ENCODE data around the gene C3orf80. TPM values are rescaled to one million over a fixed set of nuclear protein-coding genes. Genes with fewer than 3 reads are reported as not detected.
"Not testable (repeated sequence)": the region's sequence is repeated elsewhere in the genome, so short reads cannot be mapped to it uniquely, and the experiment has no call there.

Gene C3orf80
- not detected in 3 replicates for total RNA-seq

GRCh38 chr3:160225176-160226025 is at the start of gene C3orf80:
C3orf80 (plus strand) TSS chr3:160225422; CDS start chr3:160225636, 214 bp downstream.
- peak within 1 kb of the TSS; percentile 74 for H3K4me3 Mint-ChIP-seq
- no peaks in the 10 kb centered on the region for H3K36me3 Mint-ChIP-seq
- no peak within 1 kb of the TSS for H3K27ac Mint-ChIP-seq
- peak; percentile 32 to 66 for DNase-seq (ENCODE audit: low spot score in 2 of 2, unreplicated experiment in 2 of 2)
- H3K4me1 Mint-ChIP-seq = peaks cover 12% of the 10 kb centered on the region
- H3K27me3 Mint-ChIP-seq (ENCODE audit: low read depth) = peaks cover 80% of the 10 kb centered on the region
- no peak for TF ChIP-seq CTCF (IDR thresholded peaks at IDR 0.05; ENCODE audit: unreplicated experiment)
- no peaks in the 10 kb centered on the region for H3K9me3 Mint-ChIP-seq

- H3K27me3 Mint-ChIP-seq (ENCODE audit: low read depth) = peaks cover 16% of the 10 kb centered on the region
- H3K27ac Mint-ChIP-seq = no peak overlapping the region
- peaks cover 8% of the 10 kb centered on the region for H3K4me1 Mint-ChIP-seq
- no peak for DNase-seq (ENCODE audit: low spot score in 2 of 2, unreplicated experiment in 2 of 2)
- H3K9me3 Mint-ChIP-seq = peaks cover 5% of the 10 kb centered on the region
- TF ChIP-seq CTCF (IDR thresholded peaks at IDR 0.05; ENCODE audit: unreplicated experiment) = no peak
- H3K4me3 Mint-ChIP-seq = no peak overlapping the region
- H3K36me3 Mint-ChIP-seq = no peaks in the 10 kb centered on the region
Measured at GRCh38 chr3:160176923-160177322, 48.3 kb upstream of the C3orf80 start.

GRCh38 chr3:160178661-160179060 is 46.6 kb upstream of the C3orf80 start:
- DNase-seq (ENCODE audit: low spot score in 2 of 2, unreplicated experiment in 2 of 2); H3K27ac Mint-ChIP-seq; H3K9me3 Mint-ChIP-seq; H3K36me3 Mint-ChIP-seq; H3K4me3 Mint-ChIP-seq; H3K4me1 Mint-ChIP-seq: not testable (repeated sequence)
- peaks cover 20% of the 10 kb centered on the region for H3K27me3 Mint-ChIP-seq (ENCODE audit: low read depth)

GRCh38 chr3:160179403-160179802 is 45.8 kb upstream of the C3orf80 start:
- H3K27ac Mint-ChIP-seq; H3K9me3 Mint-ChIP-seq; H3K4me3 Mint-ChIP-seq; H3K4me1 Mint-ChIP-seq; DNase-seq (ENCODE audit: low spot score in 2 of 2, unreplicated experiment in 2 of 2); H3K36me3 Mint-ChIP-seq: not testable (repeated sequence)
- H3K27me3 Mint-ChIP-seq (ENCODE audit: low read depth) = peaks cover 20% of the 10 kb centered on the region

GRCh38 chr3:160179906-160180305 is 45.3 kb upstream of the C3orf80 start:
- H3K27ac Mint-ChIP-seq = no peak overlapping the region

GRCh38 chr3:160180581-160181216 is 44.5 kb upstream of the C3orf80 start:
- no peak for DNase-seq (ENCODE audit: low spot score in 2 of 2, unreplicated experiment in 2 of 2)
- peaks cover 10% of the 10 kb centered on the region for H3K4me1 Mint-ChIP-seq
- H3K4me3 Mint-ChIP-seq = no peak overlapping the region
- peaks cover 20% of the 10 kb centered on the region for H3K27me3 Mint-ChIP-seq (ENCODE audit: low read depth)
- no peak for TF ChIP-seq CTCF (IDR thresholded peaks at IDR 0.05; ENCODE audit: unreplicated experiment)
- H3K36me3 Mint-ChIP-seq = no peaks in the 10 kb centered on the region
- no peak overlapping the region for H3K27ac Mint-ChIP-seq
- peaks cover 5% of the 10 kb centered on the region for H3K9me3 Mint-ChIP-seq

More at GRCh38 chr3:160179906-160180305, 45.3 kb upstream of the C3orf80 start:
- TF ChIP-seq CTCF (IDR thresholded peaks at IDR 0.05; ENCODE audit: unreplicated experiment) = no peak
- no peak overlapping the region for H3K4me3 Mint-ChIP-seq
- no peaks in the 10 kb centered on the region for H3K36me3 Mint-ChIP-seq
- no peak for DNase-seq (ENCODE audit: low spot score in 2 of 2, unreplicated experiment in 2 of 2)
- peaks cover 5% of the 10 kb centered on the region for H3K9me3 Mint-ChIP-seq
- peaks cover 20% of the 10 kb centered on the region for H3K27me3 Mint-ChIP-seq (ENCODE audit: low read depth)
- peaks cover 10% of the 10 kb centered on the region for H3K4me1 Mint-ChIP-seq

All from mesothelial cell of epicardium (in vitro differentiated cells).